HFFc6 (cell line): ENCODE measurements around the gene C9orf40. TPM values are rescaled to one million over a fixed set of nuclear protein-coding genes. Genes with fewer than 3 reads are reported as not detected.

Experiments used
- DNase-seq: peaks from one replicate; pipeline ENCODE4 v3.0.0-alpha.2; 2018
- H3K27ac Mint-ChIP-seq: 2 replicates; pipeline ENCODE4 v1.8.0; 2020; ENCODE audit warnings: mild to moderate bottlenecking, mixed read lengths
- H3K27me3 Mint-ChIP-seq: 2 replicates; pipeline ENCODE4 v1.8.0; 2021; ENCODE audit warnings: mild to moderate bottlenecking, moderate library complexity, mixed read lengths; ENCODE audit not compliant: insufficient read depth
- H3K36me3 Mint-ChIP-seq: 2 replicates; pipeline ENCODE4 v1.8.0; 2021; ENCODE audit warnings: low read depth, mixed read lengths
- H3K4me1 Mint-ChIP-seq: 2 replicates; pipeline ENCODE4 v1.8.0; 2020; ENCODE audit warnings: low read depth, mixed read lengths
- H3K4me3 Mint-ChIP-seq: 2 replicates; pipeline ENCODE4 v1.8.0; 2020; ENCODE audit warnings: mild to moderate bottlenecking, moderate library complexity, mixed read lengths
- H3K9me3 Mint-ChIP-seq: 2 replicates; pipeline ENCODE4 v1.8.0; 2020; ENCODE audit warnings: mild to moderate bottlenecking, mixed read lengths
- CTCF ChIP-seq: fragments of 200-600 bp; sonication (generic); IDR thresholded peaks from 2 replicates; pipeline ENCODE4 v1.5.0; 2021; ENCODE audit warnings: antibody characterized with exemption, mild to moderate bottlenecking
- total RNA-seq, 6 experiments: library from RNA; stranded (reverse); fragmentation: NEBNext Ultra II Directional; extraction: Animal tissue kit (Norgen Biotek cat#: 25700); gene quantifications; 2 replicates in 1 of 6; 3 replicates in 5 of 6; pipeline ENCODE4 v1.2.3, GENCODE V29; 2021

C9orf40 gene
- total RNA-seq, 6 experiments from 2014 or later, result 5.7 to 12.0 (median 8.2) TPM

- Mint-ChIP-seq H3K36me3 (no peaks in the 10 kb centered on the region), H3K4me1 (peaks cover 15% of the 10 kb centered on the region), H3K27ac (no peak overlapping the region), H3K27me3 (peaks cover 4% of the 10 kb centered on the region; the same call in 1 of the 2 replicates), H3K4me3 (no peak overlapping the region), H3K9me3 (no peaks in the 10 kb centered on the region)
- TF ChIP-seq CTCF, result no peak
- no peak for DNase-seq
Measured at GRCh38 chr9:74942801-74943200, 9.9 kb downstream of the C9orf40 start.

- H3K4me3 Mint-ChIP-seq, result peak overlapping the region; percentile 13; the same call in 1 of the 2 replicates
- H3K4me1 Mint-ChIP-seq, result peaks cover 15% of the 10 kb centered on the region
- peaks cover 4% of the 10 kb centered on the region; the same call in 1 of the 2 replicates for H3K27me3 Mint-ChIP-seq
- H3K36me3 Mint-ChIP-seq, result no peaks in the 10 kb centered on the region
- TF ChIP-seq CTCF, result peak; percentile 42; the same call in 1 of the 2 replicates
- no peak overlapping the region for H3K27ac Mint-ChIP-seq
- H3K9me3 Mint-ChIP-seq, result no peaks in the 10 kb centered on the region
- DNase-seq, result peak; percentile 66
Measured at GRCh38 chr9:74940600-74940999, 12.1 kb downstream of the C9orf40 start.

GRCh38 chr9:74935008-74935407 lies 17.7 kb downstream of the C9orf40 start:
- no peaks in the 10 kb centered on the region for H3K36me3 Mint-ChIP-seq
- peaks cover 2% of the 10 kb centered on the region for H3K27me3 Mint-ChIP-seq
- no peak overlapping the region for H3K4me3 Mint-ChIP-seq
- H3K4me1 Mint-ChIP-seq, result no peaks in the 10 kb centered on the region; the same call in 1 of the 2 replicates
- H3K9me3 Mint-ChIP-seq, result peaks cover 7% of the 10 kb centered on the region; the same call in 1 of the 2 replicates
- no peak overlapping the region for H3K27ac Mint-ChIP-seq
- TF ChIP-seq CTCF, result no peak
- no peak for DNase-seq

GRCh38 chr9:74921737-74922136 lies 31.0 kb downstream of the C9orf40 start:
- H3K27me3 Mint-ChIP-seq, result peaks cover 3% of the 10 kb centered on the region
- no peaks in the 10 kb centered on the region for H3K9me3 Mint-ChIP-seq
- no peak overlapping the region for H3K27ac Mint-ChIP-seq
- no peaks in the 10 kb centered on the region for H3K36me3 Mint-ChIP-seq
- TF ChIP-seq CTCF, result no peak
- H3K4me1 Mint-ChIP-seq, result no peaks in the 10 kb centered on the region
- DNase-seq, result no peak
- H3K4me3 Mint-ChIP-seq, result no peak overlapping the region

GRCh38 chr9:74920944-74921626 lies 31.6 kb downstream of the C9orf40 start:
- Mint-ChIP-seq H3K4me1 (no peaks in the 10 kb centered on the region), H3K27ac (no peak overlapping the region), H3K27me3 (peaks cover 3% of the 10 kb centered on the region), H3K4me3 (no peak overlapping the region), H3K36me3 (no peaks in the 10 kb centered on the region), H3K9me3 (no peaks in the 10 kb centered on the region)
- DNase-seq, result no peak
- no peak for TF ChIP-seq CTCF
